A204.1 (cell line): ENCODE results near the gene WASF1.
"Not testable (repeated sequence)": the region's sequence is repeated elsewhere in the genome, so short reads cannot be mapped to it uniquely, and the experiment has no call there.

Experiments
- FAIRE-seq: peaks from 2 replicates; lab custom pipeline; 2012; peaks lifted over from hg19 to GRCh38; lab: Jason Lieb, UNC

Gene WASF1

GRCh38 chr6:110173506-110174132, 5.9 kb downstream of the WASF1 start:
- no peak for FAIRE-seq

GRCh38 chr6:110170081-110170480, 9.4 kb downstream of the WASF1 start:
- no peak for FAIRE-seq

- FAIRE-seq, result no peak
Measured at GRCh38 chr6:110158479-110158878, 21.0 kb downstream of the WASF1 start.

GRCh38 chr6:110147870-110148269, 31.6 kb downstream of the WASF1 start:
- no peak for FAIRE-seq

DNA sequence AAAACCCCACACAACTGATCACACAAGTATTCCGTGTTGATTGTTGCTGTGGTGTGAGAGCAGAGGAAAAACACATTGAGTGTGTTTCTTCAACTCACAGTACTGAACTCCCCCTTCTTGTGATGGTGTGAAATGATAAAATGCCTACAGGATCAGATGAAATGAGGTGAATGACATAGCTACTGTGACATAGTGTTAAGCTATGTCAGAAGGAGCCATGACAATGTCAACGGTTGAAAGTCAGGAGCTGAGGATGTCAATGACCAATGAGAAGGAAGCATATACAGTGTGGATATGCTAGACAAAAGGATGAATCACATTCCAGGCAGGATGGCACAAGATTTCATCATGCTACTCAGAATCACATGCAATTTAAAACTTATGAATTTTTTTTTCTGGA, 38.8 kb downstream of the WASF1 start:
- FAIRE-seq, result no peak

- FAIRE-seq, result no peak
Measured at GRCh38 chr6:110139052-110139451, 40.4 kb downstream of the WASF1 start.

- FAIRE-seq, result no peak
Measured at GRCh38 chr6:110137924-110138887, 41.3 kb downstream of the WASF1 start.

GRCh38 chr6:110130362-110130761, 49.1 kb downstream of the WASF1 start:
- FAIRE-seq, result no peak

GRCh38 chr6:110128418-110128817, 51.1 kb downstream of the WASF1 start:
- no peak for FAIRE-seq

DNA sequence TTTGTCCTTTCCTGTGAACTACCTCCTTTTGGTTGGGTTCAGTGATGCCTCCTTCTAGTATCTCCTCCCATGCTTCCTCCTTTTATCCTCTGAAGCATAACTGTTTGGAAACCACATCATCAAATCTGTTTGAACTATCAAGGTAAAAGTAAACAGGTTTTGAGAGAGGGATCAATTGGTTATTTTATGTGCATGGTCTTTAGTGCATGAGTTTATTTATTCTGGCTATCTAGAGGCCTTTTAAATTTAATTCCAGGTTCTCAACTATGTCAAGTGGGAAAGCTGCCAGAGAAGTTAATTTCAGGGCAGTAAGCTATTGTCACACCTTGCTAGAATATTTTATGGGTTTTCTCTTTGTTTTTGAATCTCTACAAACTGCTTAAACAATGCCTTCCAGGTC, 54.1 kb downstream of the WASF1 start:
- no peak for FAIRE-seq

- not testable (repeated sequence) for FAIRE-seq
Measured at GRCh38 chr6:110121655-110122054, 57.8 kb downstream of the WASF1 start.

- no peak for FAIRE-seq
Measured at GRCh38 chr6:110116258-110116657, 63.2 kb downstream of the WASF1 start.

DNA sequence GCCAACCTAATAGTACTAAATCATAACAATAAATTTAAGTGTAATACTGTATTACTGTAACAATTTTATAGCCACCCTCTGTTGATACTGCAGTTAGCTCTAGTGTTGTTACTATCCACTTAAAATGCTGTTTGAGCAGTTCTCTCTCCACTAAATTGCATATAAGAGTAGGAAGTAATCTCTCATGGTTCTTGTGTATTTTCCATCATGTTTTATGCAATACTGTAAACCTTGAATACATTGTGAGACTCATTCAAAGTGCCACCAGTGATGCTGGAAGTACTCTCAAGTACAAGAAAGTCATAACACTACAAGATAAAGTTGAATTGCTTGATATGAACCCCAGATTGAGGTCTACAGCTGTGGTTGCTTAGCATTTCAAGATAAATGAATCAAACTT, 65.5 kb downstream of the WASF1 start:
- no peak for FAIRE-seq

DNA sequence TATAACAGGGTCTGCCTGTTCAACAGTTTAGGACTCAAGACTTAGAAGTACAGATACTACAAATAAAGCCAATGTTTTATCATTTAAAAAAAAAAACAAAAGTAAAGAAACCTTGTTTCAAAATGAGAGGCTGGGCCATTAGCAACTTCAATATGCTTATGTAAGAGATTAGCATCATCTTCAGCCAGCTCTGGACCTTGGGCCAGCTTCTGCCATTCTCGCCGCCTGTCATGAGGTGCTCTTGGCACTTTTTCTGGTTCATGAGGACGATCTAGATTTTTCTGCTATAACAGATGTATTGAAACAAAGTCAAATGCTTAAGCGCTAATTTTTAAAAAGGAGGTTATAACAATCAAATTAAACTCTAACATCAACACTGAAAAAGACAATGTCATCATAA, 74.2 kb downstream of the WASF1 start:
- FAIRE-seq, result no peak

DNA sequence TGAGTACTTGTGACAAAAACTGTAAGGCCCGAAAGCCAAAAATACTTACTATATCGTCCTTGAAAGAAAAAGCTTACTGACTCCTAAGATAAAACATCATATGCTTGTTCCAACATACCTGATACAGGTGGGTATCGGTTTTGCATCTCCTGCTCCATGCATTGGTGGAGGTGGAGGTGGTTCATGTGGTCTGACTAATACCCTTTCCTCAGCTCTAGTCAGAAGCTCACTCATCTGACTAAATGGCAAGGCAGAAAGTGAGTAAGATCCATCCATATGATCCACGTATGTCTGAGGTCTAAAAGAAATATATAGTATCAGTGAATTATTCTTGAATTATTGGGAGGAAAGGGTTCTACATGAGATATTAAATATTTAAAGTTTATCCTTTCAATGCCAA, 76.2 kb downstream of the WASF1 start:
- no peak for FAIRE-seq

DNA sequence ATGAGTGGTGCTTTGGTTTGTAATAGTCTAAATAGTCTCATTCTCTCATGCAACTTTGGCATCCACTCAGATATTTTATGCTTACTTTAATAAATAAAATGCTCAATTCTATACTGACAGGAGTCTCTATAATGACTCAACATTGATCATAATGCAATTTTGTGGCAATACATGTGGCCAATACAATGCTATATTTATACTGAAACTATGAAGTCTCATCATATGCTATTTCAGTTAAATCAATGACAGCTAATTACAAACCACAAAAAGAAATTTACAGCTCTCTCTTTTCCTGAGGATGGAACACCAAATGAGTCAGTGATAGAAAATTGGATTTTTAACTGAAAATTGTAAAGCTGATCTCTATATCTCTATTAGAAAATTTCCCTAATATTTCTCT, 77.1 kb downstream of the WASF1 start:
- FAIRE-seq, result no peak

DNA sequence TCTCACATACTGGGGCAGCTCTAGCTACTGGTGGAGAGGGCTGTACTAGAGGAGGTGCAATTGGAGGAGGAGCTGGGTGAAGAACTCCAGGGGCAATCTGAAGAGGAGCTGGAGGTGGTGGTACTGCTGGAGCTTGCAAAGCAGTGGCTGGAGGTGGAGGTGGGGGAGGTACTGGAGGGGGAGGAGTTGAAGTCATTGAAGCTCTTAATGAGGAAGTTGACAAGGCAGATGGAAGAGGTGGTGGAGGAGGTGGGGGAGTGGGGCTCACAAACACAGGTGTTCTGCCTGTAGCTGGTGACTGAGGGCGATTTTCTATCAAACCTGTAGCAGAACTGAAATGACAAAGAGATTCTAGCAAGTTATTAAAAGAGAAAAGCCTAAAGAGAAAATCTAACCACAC, 77.6 kb downstream of the WASF1 start:
- FAIRE-seq, result no peak

DNA sequence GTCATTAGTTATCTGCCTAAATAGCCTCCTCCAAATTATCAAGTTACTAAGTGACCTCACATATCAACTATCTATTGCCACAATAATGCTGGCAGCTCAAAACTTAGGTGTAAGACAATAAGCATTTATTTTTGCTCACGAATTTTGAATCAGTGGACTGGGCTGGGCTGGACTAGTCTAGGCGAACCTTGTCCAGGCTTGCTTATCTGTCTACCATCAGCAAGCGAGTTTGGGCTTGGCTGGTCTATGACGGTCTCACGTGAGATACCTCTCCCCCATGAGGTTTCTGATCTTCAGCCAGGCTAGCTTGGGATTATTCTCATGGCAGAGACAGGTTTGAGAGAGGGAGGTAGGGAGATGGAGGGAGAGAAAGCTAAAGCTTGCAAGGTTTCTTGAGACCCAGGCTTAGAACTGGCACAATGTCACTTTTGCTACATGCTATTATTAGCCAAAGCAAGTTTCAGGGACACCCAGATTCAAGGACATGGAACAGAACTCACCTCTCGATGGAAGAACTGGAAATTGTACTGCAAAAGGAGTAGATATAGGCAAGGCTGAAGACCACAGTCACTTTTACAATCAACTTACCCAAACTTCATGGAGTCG, 80.9 kb downstream of the WASF1 start:
- FAIRE-seq, result no peak

- no peak for FAIRE-seq
Measured at GRCh38 chr6:110097443-110097842, 82.0 kb downstream of the WASF1 start.

DNA sequence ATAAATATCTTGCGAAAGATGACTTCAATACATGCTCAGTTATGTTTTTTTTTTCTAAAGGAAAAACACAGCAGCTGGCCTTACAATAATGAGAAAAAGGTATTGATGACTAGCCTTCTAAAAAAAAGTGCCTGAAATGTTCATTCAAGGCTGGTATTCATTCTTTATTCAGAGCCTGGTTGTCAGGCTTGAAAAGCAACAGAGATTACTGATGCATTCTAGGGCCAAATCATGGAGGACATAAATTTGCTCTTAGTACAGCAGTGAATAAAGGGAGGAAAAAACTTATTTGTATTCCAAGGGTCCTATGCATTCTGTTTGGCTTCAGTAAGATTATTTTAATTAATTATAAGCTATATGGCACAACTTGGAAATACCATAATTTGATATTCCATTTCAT, 83.5 kb downstream of the WASF1 start:
- FAIRE-seq, result no peak

GRCh38 chr6:110095101-110095500, 84.4 kb downstream of the WASF1 start:
- FAIRE-seq, result no peak

DNA sequence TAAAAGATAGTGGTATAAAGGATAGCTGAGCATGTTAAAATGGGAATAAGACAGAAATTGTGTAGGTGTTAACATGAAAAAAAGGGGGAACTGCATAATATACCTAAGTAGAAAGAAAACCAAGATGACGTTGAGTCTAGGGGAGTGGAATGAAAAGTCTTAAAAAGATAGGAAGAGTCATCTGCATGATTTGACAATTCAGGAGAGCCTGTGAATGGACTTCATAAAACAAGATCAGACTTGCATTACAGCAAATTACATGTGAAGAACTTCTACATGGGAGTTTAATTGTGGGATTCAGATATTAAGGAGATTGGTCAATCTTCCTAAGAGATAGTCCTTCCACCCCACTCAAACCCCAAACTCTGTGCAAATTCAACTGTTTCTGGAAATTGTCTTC, 85.5 kb downstream of the WASF1 start:
- no peak for FAIRE-seq

DNA sequence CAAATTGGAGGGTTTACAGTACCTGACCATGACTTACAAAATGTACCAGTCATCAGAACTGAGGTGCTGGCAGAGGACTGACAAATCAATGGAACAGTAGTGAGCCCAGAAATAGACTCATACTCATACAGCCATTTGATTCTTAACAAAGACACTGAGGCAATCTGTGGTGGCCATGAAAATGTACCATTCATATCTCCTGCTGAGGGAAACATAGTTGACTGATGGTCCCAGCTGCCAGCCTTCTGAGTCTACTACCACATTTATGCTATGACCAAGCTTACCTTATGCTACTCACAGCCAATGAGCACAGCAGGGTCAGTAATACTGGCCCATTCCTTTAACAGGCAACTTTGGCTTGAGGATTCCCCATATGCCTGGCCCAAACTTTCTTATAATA, 88.6 kb downstream of the WASF1 start:
- no peak for FAIRE-seq
